DND-41 (cell line): ENCODE results near the gene OASL.

Source experiments
- EZH2 ChIP-seq: IDR thresholded peaks from 3 replicates; pipeline ENCODE4 v1.6.1; 2012; ENCODE audit warnings: borderline replicate concordance, low read depth, mild to moderate bottlenecking, moderate library complexity, low read length, inconsistent platforms; ENCODE audit not compliant: severe bottlenecking
- TF ChIP-seq, protein P1 (sequence below): IDR thresholded peaks from 2 replicates; pipeline ENCODE4 v1.5.1; 2012; ENCODE audit warnings: borderline replicate concordance, low read length, moderate library complexity, mild to moderate bottlenecking; ENCODE audit not compliant: poor library complexity, severe bottlenecking; ENCODE audit errors: extremely low read depth

DNA sequence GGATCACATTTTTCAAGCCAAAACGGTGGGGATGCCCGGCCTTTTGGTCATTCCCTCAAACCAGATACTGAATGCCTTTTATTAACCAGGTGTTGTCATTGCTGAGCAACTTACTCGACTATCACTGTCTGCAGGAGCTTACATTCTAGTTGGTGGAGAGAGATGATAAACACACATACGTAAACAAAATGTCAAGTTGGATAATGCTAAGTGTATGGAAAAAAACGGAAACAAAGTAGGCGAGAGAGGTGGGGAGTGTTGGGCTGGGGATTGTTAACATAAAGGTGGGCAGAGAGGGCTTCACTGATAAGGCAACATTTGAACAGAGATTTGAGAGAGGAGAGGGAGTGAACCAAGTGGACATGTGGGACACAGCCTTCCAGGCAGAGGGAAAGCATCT is 27.2 kb downstream of the OASL start:
- TF ChIP-seq, protein P1, sequence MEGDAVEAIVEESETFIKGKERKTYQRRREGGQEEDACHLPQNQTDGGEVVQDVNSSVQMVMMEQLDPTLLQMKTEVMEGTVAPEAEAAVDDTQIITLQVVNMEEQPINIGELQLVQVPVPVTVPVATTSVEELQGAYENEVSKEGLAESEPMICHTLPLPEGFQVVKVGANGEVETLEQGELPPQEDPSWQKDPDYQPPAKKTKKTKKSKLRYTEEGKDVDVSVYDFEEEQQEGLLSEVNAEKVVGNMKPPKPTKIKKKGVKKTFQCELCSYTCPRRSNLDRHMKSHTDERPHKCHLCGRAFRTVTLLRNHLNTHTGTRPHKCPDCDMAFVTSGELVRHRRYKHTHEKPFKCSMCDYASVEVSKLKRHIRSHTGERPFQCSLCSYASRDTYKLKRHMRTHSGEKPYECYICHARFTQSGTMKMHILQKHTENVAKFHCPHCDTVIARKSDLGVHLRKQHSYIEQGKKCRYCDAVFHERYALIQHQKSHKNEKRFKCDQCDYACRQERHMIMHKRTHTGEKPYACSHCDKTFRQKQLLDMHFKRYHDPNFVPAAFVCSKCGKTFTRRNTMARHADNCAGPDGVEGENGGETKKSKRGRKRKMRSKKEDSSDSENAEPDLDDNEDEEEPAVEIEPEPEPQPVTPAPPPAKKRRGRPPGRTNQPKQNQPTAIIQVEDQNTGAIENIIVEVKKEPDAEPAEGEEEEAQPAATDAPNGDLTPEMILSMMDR: no peak
- no peak for TF ChIP-seq EZH2
